D341Med (cell line): ENCODE data around the gene MYOZ2.

Experiments
- DNase-seq: peaks from one replicate; pipeline ENCODE4 v3.0.0; 2012; ENCODE audit warnings: low spot score

The MYOZ2 gene

DNA sequence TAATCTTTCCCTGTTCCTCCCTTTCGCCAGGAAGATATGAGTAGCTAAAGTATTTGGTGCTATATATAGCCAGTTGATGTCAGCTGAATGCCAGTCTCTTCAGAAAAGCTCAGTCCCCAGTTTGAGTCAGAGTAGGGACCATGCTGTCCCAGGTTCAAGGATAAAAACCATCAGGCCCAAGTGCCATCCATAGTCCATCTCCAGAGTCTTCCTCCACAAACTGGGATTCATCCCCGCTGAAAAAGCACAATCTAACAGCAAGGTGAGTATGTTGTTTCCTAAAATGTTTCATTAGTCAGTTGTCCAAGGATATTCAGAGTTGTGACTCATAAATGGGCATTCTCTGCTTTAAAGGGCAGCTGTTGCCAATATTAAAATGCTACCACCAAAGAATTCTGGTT is at the start of gene MYOZ2:
Gene MYOZ2, plus strand, starts transcription at position 112 of the 401 bp plus-strand sequence. CDS start 694 bp downstream, outside the sequence.
- no peak for DNase-seq

DNA sequence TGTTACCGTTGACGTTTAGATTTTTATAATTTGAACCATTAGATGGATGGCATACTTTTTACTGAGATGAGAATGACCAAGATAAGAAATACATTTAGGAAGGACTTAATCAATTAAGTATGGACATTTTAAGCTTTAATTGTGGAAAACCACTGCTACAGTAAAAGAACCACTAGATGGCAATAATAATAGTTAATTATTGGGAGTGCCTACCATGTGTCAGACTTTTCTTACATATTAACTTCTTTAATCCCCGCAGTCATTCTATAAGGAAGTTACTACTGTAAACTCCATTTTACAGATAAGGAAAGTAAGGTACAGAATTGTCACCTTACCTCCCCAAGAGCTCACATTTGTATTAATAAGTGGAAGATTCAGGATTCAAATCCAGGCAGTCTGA is 48.5 kb upstream of the MYOZ2 start:
- no peak for DNase-seq

DNA sequence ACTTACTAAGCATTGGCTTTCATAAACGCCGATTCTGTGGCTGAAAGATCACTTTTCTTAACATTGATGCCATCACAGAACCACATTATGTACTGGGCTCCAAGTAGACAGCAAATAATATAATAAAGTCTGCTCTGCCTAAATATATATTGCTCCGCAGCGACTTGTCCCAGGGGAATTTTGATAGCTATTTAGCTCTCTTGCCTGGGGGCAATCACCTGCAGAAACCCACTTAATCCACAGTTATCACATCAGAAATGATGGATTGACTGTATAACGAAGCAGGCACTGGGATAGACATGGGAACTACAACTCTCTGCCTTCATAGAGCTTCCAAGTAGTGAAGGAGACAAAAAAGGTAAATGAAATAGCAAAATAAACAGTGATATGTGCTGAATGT is 48.0 kb upstream of the MYOZ2 start:
- DNase-seq = no peak

DNA sequence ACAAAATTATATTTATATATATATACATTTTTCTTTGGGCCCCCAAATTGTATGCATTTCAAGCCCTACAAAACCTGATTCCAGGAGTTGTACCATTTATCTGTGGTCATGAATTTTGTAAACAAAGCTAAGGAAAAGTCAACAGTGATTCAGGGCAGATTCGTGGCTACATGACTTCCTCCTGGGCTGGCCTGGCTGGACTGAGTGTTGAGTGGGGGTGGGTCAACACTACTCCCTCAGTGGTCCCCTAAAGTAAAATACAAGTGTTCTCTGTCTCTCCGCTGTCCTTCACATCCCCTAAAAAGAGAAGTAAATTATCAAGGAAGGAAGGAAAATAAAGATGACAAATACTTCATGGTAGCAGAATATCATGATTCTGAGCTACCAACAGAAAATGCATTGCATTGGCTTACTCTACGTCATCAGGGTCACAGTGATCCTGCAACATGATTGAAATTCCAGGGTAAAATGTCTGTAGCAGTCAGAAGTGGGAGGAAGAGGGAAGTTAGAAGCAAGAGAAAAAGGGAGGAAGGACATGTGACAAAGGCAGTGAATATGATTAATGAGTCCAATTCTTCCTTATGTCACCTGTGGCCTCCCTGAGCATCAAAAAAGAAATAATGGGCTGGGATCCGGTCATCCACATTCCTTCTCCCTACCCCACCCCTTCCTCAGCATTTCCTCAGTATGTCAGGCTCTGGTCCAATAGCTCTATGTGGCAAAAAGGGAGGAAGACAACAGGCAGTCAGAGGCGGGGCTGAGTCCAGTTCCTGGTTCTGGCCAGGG is 42.4 kb upstream of the MYOZ2 start:
- no peak for DNase-seq

DNA sequence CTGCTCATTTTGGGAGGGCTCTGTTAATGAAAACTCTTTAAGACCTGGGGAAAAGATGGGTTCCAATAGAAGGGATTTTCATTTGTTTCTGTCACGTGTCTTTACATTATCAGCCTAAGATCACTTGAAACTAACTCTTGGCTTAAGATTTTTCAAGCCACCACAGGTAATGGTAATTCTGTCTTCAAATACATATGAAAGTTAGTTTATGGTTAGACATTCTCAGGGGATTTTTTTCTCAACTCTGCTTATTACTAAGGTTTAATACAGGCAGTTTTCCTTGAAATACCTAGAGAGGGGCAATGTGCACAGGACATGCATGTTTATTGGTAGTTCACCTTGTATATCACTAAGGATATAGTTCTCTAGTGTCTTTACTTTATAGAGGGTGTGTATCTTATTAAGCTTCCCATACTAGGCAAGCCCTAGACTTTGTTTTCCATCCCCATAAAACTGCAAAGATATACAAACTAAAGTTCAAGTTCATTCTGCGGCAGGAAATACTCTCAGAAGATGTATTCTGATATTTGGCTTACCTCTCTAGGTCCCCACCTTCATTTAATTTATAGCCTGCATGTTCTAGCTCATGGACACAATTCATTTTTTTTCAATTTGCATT is 38.2 kb upstream of the MYOZ2 start:
- DNase-seq = no peak

DNA sequence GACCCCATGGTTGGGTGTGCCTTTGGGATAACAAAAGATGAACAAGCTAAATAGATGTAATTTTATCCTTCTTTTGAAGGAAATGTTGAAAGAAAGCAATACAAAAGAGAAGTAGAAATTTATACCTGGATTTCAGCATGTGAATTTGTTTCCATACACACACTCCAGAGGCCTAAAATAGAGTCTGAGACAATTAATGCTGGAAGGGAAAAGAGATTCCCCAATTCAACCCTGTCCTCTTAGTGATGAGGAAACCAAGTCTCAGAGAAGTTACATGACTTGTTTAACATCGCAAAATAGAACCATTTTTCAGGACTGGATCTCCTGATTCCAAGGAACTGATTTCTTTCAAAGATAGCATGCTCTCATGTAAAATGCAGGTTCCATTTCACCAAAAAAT is 37.3 kb upstream of the MYOZ2 start:
- DNase-seq = no peak

DNA sequence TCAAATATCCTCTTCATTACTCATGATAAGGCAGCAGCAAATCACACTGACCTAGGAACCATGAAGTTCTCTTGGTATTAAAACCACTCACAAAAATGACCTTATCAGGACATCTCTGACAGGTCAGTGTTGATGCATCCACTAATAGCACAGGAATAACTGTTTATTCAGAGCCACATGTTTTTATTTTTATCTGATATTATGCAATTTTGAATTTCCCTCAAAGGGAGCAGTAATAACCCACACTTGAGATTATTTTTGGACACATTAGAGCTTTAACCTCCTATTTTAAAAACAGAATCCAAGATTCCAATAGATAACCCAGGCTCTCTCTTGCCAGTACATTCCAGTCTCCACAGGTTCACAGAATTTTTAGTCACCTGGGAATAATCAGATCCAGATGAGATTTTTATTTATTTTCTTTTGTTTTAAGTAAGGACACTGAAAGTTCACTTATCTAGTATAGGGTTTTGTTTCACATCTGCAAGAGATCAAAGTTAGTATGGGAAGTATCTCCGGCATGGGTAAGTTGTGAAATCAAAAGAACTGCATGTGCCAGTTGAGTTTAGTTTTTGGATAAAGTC is 36.3 kb upstream of the MYOZ2 start:
- no peak for DNase-seq

DNA sequence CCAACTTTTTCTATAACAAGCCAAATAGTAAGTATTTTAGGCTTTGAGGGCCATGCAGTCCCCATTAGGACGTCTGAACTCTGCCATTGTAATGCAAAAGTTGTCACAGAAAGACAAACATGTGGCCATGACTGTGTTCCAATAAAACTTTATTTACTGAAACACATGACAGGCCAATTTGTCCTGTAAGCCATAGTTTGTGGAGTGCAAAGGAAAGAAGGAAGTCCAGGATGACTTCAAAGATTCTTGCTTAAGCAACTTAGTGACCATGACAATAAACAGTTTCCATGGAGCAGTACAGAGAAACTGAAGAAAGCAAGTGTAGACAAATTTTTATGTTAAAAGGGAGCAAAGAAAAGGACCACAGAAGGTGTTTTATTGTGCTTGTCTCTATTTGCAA is 35.0 kb upstream of the MYOZ2 start:
- no peak for DNase-seq

DNA sequence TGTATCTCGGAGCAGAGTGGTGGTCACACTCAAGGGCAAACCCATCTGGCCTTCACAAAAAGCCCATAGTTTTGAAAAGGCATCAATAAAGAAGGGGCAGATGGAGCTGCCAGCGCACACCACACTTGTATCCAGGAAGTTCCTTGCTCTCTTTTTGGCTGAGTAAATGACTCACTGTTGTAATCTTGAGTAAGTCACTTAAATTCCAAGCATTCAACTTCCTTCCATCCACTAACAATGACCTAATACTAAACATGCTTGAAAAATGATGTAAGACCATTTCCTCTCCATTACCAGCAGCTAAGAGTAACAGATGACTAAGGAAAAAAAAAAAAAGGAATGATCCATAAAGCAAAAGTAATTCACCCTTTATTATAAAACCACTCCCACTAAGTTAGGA is 32.4 kb upstream of the MYOZ2 start:
- no peak for DNase-seq

DNA sequence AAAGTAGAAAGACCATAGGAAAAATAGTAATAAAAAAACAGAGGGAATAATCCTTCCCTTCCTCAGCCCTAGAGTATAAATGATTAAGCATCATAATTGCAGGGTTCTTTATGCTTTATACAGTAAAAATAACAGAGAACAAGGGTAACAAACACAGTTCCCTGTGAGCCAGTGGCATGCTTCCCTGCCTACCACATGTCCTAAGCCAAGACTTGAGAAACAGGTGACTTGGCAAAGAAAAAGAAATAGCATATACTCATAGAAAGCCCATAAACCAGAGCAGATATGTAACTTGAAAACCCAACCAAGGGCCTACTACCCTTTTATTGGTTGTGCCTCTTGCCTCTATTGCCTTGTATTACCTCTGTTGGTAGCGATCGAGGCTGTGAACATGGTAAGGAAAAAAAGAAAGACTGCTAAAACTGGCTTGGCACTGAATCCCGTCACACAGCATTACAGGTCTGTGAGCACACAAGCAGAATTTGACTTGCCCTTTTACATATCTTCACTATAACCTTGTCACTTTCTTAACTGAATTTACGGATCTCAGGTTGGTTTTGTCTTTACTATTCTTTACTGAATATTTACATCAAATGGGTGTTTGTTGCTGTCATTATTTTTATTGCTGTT is 30.9 kb upstream of the MYOZ2 start:
- no peak for DNase-seq

DNA sequence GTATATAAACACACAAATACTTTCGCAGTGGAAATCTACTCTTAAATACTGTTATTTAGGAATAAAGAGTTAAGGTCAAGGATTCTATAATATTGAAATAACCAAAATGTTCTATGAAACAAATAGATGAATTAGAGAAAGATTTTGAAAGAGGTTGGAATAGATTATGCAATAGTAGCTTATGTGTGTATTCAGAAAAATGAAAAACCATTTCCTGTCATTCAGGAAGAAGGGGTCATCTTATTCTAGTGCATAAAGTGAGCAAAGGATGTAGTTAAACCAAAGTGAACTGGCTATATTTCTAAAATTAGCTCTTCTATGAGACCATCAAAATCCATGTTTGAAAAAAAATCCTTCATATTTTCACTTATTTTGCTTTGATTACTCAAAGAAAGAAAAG is 30.0 kb upstream of the MYOZ2 start:
- DNase-seq = no peak

DNA sequence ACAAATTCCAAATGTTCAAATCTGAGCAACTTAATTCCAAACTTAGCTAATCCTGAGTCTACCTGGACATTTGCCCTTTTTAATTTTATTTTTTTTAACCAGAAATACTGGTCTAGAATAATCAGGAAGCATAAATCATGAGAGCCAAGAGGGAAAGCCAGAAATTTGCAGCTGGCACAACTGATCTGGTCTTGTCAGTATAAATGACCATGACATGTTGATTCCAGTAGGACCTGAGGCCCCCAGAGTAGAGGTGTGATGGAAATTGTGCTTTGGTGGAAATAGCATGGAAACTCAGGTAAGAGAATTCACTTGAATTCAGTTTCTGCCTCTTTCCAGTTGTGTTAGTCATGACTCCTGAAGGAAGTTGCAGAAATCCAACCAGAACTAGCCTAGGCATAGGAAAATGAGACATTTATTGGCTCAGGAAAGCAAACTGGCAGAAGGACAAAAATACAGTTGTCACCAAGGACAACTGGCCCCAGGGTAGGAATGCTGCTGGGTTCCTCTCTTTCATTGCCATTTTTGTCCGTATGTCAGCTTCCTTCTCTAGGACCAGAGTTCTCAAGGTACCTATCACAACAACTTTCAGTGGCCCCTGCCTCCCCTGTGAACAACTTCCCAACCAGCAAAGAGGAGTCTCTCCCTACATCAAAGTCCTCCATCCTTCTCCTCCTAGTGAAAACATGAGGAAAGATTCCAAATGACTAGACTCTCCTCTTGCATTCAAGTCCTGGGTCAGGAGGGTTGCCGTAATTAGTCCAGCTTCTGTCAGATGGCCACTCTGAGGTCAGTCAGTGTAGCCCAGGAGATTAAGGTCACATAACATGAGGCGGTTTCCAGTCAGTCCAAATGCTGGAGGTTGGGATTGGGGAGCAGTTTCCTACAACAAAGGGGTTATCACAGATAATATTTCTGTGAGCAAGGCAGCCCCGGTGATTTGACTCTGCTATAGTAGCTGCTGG is 29.3 kb upstream of the MYOZ2 start:
- DNase-seq = no peak

DNA sequence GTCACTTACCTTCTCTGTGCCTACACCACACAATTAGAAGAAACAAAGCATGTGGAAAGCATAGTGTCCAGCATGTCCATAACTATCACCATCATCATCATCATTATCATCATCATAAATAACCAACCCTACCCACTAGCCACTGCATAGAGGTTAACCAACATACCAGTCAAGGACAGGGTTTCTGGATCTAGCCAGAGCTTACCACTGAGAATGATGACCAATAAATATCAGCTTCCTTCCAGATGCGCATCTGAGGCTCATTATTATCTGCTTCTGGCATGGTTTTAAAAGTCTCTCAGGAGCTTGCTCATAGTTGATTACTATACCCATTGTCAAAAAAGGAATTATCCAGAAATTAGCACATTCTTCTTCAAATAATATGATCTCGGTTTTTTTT is 25.5 kb upstream of the MYOZ2 start:
- DNase-seq = no peak

DNA sequence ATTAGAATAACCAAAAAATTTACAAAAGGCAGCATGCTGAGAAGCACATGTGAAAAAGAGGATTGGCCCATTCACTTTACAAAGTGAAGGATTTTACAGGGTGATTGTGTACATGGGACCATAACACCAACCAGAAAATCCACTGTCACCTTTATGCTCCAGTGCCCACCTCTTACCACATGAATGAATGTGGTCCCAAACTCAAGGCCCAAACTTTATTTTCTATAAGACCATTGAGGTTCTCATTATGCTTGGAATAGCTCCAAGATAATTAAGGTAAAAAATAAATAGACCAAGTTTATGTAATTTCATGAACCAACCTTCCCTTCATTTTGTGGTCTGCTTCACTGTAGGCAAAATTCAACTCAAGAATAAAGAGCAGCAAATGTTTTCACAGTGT is 24.3 kb upstream of the MYOZ2 start:
- no peak for DNase-seq

DNA sequence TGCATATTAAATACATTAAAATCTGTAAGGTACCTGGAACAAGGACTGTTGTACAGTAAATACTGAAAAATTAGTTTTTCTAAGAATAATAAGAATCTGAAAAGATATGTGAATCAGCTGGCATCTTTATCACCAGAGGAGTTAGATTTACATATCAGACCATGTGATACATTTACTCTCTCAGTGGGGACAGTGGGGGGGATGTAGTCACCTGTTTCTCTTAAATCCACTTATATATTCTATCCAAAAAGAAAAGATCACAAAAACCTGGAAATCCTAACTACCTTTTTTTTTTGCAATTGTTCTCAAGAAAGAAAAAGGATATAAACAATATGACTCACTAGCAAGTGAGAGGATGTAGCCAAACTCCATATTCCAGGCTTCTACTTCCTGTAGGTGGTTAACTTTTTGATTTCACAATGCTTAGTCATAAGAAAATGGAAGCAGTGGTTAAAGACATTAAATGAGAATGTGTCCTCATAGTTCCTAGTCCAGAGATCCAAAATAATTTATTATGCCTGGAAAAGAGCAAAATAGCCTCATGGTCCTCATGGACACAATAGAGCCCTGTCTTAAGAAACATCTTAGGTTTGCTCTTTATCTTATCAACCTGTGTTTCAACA is 22.5 kb upstream of the MYOZ2 start:
- DNase-seq = no peak

DNA sequence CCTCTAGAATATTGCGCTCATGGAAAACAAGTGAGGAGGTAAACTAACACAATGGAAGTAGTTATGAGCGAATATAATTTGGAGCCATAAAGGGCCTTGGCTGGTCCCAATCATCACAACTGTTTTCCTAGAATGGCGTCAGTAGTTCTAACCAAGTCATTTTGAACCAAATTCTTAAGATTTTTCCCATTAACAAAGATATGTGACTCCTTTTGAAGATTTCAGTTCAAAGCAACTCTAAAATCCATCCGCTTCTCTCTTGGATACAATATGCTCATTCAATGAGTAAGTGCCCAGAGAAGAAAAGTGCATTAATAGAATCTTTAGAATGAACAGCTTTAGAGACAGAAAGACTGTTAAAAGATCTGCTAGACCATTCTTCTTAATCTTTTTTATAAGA is 19.6 kb upstream of the MYOZ2 start:
- DNase-seq = no peak

DNA sequence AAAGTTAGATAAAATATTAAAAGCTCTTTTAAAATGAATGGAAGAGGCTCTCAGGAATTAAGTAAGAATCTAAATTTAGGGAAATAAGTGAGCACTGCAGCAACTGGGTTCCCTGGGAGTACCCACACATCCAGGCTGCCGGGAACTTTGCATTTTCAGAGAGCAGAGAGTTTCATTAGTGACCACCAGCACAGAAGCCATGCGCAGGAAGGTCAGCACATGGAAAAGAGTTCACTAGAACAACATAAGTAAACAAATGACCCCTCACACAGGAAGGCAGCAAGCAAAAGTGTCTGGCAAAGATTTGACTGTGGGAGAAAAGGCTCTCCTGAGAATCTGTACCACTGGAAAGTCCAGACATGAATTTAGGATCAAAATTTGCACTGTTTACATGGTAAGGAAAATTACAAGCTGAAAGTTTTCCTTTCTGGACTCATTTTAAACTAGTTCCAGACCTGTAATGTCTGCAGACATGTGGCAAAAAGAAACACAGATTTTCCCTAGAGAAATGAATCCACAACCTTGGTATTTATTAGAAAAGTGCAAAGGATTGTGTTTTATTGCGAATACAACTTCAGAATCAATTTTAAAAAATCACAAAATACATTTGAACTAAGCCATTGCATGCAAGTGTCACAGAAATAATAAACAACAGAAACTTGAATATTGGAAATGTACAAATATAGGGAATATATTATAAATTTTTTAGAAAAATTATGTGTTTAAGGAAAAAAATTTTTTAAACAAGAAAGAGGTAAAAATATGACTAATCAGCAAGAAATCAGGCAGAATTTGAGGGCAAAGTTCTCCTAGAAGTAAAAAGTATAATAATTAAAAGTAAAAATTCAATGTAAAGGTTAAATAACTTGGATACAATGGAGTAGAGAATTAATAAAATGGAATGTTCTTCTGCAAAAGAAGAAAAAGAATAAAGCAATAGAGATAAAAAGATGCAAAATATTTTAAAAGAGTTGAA is 18.4 kb upstream of the MYOZ2 start:
- no peak for DNase-seq

DNA sequence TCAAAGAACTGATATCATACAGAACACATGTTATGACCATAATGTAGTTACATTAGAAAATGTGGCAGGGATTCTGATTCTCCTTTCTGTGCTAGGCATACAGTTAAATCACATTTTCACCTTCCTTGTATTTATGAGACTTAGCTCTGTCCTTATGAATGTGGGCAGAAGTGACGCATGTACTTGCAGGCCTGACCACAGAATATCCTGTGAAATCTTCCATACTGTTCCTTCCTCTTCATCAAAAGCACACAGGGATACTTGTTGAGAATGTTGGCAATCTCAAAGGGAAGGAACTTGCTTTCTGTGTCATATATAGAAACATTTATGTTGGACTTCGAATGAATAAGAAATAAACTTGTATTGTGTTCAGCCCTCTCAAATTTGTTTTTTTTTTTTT is 17.2 kb upstream of the MYOZ2 start:
- DNase-seq = no peak

DNA sequence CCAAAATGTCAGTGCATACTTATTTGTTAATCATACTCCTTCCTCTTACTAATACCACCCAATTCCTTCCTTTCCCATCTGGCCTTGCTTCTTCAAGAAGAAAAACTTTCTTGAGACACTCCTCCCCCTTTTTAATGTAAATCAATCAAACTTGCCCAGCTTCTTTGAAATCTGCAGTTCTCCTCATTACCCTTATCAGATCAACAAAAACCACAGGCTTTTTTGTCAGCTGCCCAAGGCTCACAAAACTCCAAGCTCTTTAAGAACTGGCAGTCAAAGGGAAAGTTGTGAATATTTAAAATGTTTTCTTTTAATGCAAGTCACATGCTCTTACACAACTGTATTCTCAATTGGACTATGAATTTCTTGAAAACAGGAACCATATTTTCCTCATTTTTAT is 11.3 kb upstream of the MYOZ2 start:
- no peak for DNase-seq

DNA sequence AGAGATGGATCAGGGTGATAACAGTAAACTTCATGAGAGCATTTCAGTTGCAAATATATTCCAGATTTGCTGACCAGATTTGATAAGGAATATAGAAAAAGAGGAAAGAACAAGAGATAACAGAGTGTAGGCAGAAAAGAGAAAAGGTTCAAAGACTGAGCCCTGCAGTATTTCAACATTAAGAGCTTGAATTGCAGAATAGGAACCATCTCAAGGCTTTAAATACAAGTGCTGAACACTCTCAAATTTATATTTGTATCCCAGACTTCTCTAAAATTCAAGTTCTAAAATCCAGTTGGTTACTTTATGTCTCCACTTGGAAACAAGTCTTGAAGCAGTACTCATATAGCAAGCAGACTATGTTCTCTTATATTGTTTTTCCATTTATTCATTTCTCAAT is 9.7 kb upstream of the MYOZ2 start:
- no peak for DNase-seq
